GM18505 (cell line): ENCODE data around the gene TOMM40L.
A peak's percentile ranks its signal among the peaks of the same experiment; 100 is the strongest.

Source experiments
- ATAC-seq: cut with Tn5 transposase; IDR thresholded peaks from one replicate; pipeline ENCODE4 v1.9.1; 2021; ENCODE audit not compliant: unreplicated experiment
- POLR2A ChIP-seq: IDR thresholded peaks from 4 replicates; pipeline ENCODE4 v1.6.1; 2011; ENCODE audit warnings: borderline replicate concordance; ENCODE audit not compliant: insufficient read depth, insufficient read length; ENCODE audit errors: extremely low read depth

Gene TOMM40L

GRCh38 chr1:161191971-161192370, 33.9 kb upstream of the TOMM40L start:
- TF ChIP-seq POLR2A = no peak
- no peak for ATAC-seq

- TF ChIP-seq POLR2A = no peak
- no peak for ATAC-seq
Measured at GRCh38 chr1:161192476-161193465, 33.1 kb upstream of the TOMM40L start.

DNA sequence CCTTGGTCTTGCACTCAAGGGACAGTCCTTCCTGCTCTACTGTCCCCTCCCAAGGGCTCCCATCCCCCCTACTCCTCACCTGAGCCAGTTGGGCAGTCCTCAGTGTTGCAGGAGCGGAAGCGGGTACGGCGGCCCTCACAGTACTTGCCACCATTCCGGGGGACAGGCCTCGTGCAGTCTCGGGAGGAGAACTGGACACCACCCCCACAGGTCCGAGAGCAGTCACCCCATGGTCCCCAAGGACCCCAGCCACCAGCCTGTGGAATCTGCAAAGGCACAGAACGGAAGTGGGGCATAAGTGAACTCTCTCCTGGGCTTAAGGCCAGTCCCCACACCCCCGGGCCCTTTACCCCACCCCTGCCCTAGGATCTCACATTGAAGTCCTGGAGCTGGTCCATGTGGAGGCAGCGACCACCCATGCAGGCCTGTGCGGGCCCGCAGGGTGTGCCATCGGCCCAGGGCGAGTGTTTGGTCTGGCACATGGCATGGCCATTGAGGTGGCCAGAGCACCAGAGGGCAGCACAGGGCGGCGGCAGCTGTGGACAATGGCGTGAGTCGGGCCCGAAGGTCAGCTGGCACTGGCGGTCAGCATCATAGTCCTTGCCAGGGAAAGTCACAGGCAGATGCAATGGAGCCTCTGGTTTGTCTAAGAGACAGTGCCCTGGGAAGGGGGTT, 32.2 kb upstream of the TOMM40L start:
- ATAC-seq = no peak
- TF ChIP-seq POLR2A = no peak

DNA sequence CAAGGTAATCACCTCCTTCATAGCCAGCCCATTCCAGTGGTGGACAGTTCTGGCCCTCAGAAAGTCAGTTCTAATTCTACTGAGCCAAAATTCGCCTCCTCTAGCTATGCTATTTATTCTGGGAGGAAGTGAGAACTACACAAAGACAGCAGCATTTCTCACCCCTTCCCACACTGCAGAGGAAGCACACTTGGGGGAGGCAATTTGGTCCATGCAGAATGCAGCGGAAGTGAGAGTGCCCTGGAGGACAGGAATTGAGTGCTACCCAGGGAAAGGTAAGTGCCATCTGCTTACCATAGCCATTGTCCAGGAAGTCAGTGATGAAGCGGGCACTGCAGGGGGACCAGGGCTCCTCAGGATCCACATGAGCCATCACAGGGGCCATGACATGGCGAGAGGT, 30.7 kb upstream of the TOMM40L start:
- TF ChIP-seq POLR2A = peak; percentile 17
- peak; percentile 55 for ATAC-seq

DNA sequence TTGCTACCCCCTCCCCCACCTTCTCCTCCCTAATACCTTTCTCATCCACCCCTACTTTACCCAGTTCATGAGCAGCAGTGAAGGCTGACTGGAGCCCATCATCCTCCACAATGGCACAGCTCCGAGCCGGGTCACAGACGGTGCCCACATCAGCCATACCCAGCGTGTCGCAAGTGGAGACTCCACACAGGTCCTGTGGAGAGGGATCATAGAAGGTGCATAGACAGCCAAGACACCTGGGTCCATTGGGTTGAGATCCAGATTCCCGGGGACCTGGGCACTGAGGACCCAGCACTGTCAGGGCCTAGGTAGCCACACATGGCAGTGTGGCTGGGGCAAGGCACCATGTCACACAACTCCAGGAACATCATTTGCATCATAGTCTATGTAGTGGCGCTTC, 29.7 kb upstream of the TOMM40L start:
- no peak for ATAC-seq
- TF ChIP-seq POLR2A = no peak

DNA sequence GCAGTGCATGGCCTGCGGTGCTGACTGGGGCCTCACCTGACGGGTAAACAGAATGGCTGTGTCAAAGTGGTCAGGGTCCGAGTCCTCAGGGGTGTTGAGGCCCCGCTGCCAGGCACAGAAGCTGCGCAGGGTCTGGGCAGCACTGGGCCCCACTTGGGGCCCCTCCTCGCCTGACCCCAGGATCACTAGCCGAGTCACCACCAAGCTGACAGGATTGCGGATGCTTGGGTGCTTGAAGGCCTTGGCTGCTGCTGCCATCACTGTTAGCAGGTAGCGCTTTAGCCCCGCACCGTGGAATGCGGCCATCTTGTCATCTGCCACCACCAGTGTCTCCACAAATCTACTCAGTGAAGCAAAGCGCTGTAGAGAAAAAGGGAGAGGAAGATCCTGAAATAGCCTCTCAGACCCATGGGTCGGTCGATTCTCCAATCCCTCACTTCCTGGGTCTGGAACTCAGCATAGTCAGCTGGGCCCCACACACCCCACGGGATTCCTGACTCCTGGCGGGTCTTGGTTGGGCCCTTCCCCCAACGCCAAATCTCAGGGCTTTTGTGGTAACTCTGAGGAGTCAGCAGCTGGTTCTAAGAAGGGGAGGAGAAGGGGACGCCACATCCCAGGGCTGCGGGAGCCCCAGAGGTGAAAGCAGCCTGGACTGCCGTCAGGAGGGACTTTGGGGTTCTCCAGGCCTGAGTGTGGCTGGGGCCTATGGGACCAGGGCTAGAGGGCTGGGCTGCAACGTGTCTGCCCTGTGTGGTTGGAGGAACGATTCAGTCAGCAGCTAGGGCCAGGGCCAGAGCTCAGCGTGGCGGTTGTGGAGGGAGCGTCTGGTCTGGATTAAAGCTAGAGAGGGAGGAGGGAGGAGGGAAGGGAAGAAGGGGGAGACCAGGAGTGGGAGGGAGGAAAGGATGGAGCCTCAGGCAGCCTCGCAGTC, 29.1 kb upstream of the TOMM40L start:
- TF ChIP-seq POLR2A = no peak

DNA sequence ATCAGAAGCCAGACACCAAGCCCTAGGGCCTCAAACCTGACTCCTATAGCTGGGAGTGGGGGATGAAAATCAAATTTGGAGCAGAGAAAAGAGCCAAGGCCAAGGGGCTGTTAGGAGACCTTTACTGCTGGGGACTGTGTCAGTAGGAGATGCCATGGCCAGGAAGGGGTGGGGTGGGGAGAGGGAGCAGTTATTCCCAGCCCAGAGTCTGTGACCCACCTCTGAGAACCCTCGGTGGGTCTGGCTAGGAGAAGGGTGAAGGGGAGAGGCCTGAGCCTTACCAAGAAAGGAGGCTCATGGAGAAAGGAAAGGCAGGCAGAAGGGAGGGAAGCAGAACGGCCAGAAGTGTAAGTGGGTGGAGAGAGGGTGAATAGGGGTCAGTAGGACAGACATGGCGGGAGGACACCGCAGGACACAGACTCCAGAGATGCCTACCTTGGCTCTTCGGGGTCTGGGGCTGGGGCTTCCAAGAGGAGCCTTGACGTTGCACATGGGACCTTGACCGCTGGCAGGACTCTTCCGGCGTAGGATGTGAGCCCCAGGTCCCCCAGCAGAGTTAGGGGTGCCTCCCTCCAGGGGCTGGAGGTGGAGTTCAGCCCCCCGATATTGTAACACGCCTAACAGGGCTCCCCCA, 28.2 kb upstream of the TOMM40L start:
- no peak for ATAC-seq

More for the DNA sequence above, 29.1 kb upstream of the TOMM40L start:
- ATAC-seq = no peak

GRCh38 chr1:161198194-161198896, 27.5 kb upstream of the TOMM40L start:
- ATAC-seq = no peak

More for the DNA sequence above, 28.2 kb upstream of the TOMM40L start:
- TF ChIP-seq POLR2A = no peak

GRCh38 chr1:161198897-161199431, 26.9 kb upstream of the TOMM40L start, which contains the start of gene ADAMTS4:
Gene ADAMTS4 (minus strand): TSS chr1:161199054. CDS start chr1:161198627, 427 bp downstream.
- TF ChIP-seq POLR2A = no peak
- ATAC-seq = no peak

More at GRCh38 chr1:161198194-161198896, 27.5 kb upstream of the TOMM40L start:
- TF ChIP-seq POLR2A = no peak

- no peak for TF ChIP-seq POLR2A
- ATAC-seq = no peak
Measured at GRCh38 chr1:161199506-161200139, 26.2 kb upstream of the TOMM40L start.

- no peak for TF ChIP-seq POLR2A
- no peak for ATAC-seq
Measured at GRCh38 chr1:161200421-161200991, 25.4 kb upstream of the TOMM40L start.
